GM18511 (cell line): ENCODE measurements around the gene DIAPH2.
"Not testable (repeated sequence)": the region's sequence is repeated elsewhere in the genome, so short reads cannot be mapped to it uniquely, and the experiment has no call there.

ENCODE experiments used
- ATAC-seq: cut with Tn5 transposase; IDR thresholded peaks from one replicate; pipeline ENCODE4 v1.9.1; 2021; ENCODE audit warnings: mild to moderate bottlenecking, moderate library complexity; ENCODE audit not compliant: unreplicated experiment

DIAPH2 gene

GRCh38 chrX:96820935-96821334, 136.3 kb downstream of the DIAPH2 start:
- ATAC-seq: no peak

DNA sequence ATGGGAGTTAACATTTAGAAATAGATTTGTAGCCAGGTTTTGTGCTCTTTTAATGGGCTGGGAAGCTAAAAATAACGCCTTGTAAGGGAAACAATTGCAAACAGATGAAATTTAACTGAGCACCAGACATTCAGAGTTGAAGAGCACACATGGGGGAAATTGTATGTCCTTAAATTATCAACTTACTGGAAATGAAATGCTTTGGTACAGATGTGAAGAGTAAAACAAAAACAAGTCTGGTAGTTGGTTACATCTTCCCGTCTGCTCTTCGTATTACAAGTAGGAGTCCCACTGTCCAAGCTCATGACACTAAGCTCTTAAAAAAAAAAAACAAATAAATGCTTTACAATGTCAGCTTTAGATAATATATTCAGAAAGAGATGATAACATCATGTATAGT, 139.5 kb downstream of the DIAPH2 start:
- ATAC-seq: no peak

- no peak for ATAC-seq
Measured at GRCh38 chrX:96833333-96833732, 148.7 kb downstream of the DIAPH2 start.

DNA sequence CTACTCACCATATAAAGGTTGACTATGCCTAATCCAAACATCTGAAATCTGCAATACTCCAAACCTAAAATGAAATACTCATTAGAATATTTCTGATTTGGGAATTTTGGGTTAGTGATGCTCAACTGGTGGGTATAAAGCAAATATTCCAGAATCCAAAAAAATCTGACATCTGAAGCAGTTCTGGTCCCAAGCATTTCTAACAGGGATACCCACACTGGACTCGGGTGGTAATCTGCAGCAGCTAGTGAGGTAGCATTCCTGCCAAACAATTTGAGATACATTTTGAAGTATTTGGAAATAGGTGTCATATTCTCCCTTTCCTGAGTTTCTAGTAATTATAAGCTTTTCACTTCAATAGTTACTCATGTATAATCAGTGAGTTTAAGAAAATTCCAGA, 149.5 kb downstream of the DIAPH2 start:
- ATAC-seq: no peak

DNA sequence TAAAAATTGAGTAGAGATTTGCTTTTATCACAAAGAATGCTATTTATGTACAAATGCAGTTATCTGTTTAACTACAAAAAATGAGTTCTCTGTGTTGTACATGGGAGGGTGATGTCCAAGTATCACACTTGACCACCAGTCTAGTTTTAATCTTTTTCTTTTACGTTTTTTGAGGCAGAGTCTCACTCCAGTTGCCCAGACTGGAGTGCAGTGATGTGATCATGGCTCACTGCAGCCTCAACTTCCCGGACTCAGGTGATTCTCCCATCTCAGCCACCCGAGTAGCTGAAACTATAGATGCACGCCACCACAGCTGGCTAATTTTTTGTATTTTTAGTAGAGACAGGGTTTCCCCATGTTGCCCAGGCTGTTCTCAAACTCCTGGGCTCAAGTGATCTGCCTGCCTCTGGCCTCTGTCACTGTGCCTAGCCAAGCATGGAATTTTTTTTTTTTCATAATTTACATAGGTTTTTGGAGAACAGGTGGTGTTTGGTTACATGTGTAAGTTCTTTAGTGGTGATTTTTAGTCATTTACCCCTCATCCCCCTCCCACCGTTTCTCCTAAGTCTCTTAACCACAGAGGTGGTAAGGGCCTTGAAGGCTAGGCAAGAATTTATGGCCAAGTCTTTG, 151.1 kb downstream of the DIAPH2 start:
- ATAC-seq: peak; percentile 82

DNA sequence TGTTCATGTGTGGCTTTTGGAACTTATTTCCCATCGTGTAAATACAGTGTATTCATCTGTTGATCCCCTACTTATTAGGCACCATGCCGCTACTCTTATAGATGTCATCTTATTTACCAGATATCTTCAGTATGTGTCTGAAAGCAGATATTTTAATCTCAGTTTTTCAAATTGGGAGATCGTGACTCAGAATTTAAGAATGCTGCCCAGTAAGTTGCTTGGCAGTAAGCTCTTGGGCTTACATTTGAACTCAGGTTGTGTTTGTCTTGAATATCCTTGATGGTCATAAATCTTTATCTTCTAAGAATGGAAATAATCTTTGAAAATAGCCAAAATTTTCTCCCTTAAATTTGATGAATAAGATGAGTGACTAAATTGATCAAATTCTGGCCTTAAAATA, 153.2 kb downstream of the DIAPH2 start:
- ATAC-seq: no peak

DNA sequence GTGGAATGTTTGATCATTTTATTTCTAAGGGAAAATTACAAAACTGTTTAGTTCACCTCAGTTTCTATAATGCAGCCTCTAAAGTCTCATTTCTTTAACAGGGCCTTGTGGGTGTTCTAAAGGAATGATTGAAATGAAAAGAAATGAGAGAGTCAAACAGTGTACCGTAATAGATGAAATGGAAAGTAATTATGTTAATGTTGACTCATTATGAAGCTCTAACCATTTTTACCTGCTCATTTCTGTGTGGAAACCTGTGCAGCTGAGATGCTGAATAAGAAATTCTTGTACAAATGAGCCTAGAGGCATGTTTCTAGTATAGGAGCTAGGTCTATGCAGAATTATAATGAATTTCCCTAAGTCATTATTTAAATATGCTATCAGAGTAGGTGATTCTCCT, 153.9 kb downstream of the DIAPH2 start:
- ATAC-seq: no peak

DNA sequence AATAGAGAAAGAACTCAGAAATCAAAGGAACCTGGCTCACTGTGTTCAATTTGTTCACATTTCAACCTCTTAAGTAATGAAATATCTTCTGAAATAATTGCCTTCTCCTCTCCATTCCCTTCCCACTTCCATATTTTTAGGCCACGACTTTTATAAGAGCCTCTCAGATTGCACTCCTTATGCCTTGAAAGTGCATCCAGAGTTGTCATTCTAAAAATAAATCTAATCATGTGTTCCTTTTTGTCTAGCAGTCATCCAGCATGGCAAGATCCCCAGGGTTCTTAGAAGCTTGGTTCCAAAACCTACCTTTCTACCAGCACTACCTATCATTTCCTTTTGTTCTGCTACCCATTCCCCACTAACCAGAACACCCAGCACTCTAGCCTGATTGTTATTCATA, 156.7 kb downstream of the DIAPH2 start:
- ATAC-seq: no peak

- ATAC-seq: not testable (repeated sequence)
Measured at GRCh38 chrX:96841866-96842265, 157.2 kb downstream of the DIAPH2 start.

- ATAC-seq: no peak
Measured at GRCh38 chrX:96843566-96843965, 158.9 kb downstream of the DIAPH2 start.

- ATAC-seq: no peak
Measured at GRCh38 chrX:96846841-96847240, 162.2 kb downstream of the DIAPH2 start.

- ATAC-seq: not testable (repeated sequence)
Measured at GRCh38 chrX:96859422-96859821, 174.8 kb downstream of the DIAPH2 start.

- peak; percentile 71 for ATAC-seq
Measured at GRCh38 chrX:96861218-96861617, 176.6 kb downstream of the DIAPH2 start.

- no peak for ATAC-seq
Measured at GRCh38 chrX:96861661-96862060, 177.0 kb downstream of the DIAPH2 start.

DNA sequence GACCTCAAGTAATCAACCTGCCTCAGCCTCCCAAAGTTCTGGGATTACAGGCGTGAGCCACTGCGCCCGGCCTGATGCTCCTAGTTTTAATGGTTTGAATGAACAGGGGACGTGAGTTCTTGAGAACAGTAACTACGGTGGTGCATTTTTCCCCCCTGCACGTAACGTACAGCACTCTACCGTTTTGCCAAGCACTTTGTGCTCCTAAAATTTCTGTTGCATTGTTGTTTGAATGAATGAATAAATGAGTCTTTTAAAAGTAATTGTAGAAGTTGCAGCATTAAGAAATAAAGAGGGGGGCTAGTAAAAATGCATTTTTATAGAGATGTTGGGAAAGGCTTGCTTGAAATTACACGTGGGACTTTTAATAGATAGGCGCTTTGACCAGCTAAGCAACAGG, 199.0 kb downstream of the DIAPH2 start, which contains the start of gene RPA4:
Gene RPA4 (plus strand): TSS at position 301 of the 400 bp plus-strand sequence. CDS start 403 bp downstream, outside the sequence.
- no peak for ATAC-seq

- ATAC-seq: no peak
Measured at GRCh38 chrX:96884027-96884426, 199.4 kb downstream of the DIAPH2 start.

DNA sequence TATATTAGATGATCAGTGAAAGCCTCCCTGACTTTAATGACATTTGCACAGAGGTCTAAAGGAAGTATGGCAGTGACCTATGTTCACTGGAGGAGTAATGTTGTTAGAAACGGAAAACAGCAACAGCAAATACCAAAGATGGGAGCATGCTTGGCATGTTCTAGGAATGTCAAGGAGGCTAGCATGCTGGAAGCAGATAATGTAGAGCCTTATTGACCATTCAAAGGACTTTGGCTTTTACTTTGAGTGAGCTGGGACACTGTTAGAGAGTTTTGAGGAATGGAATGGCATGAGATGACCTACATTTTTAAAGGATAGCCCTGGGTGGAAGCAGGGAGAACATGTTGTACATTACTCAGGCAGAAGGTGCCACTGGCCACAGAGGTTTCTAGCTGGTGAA, 205.1 kb downstream of the DIAPH2 start:
- ATAC-seq: no peak

GRCh38 chrX:96906741-96907140, 222.1 kb downstream of the DIAPH2 start:
- no peak for ATAC-seq

DNA sequence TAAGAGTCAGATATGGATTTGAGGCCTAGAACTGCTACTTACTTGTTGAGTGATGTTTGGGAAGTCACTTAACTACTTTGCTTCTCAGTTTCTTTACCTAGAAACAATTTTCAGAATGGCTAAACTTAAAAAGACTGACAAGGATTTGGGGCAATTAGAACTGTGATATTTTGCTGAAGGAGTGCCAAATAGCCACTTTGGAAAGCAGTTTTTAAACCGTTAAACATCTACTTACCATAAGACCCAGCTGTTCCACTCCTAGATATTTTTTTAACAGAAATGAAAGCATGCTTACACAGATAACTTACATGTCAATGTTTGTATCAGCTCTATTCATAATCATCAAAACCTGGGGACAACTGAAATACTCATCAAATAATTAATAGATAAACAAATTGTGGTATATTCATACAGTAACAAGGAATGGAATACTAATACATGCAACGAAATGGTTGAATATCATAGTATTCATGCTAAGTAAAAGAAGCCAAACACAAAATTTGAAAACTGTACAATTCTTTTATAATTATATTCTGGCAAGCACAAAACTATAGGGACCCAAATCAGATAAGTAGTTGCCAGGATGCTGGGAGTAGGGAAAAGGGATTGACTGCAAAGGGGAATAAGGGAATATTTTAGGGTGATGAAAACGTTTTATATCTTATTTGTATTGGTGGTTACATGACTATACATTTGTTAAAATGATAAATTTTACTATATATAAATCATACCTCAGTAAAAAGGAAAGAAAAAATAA, 223.1 kb downstream of the DIAPH2 start:
- ATAC-seq: no peak

GRCh38 chrX:96909291-96909690, 224.6 kb downstream of the DIAPH2 start:
- ATAC-seq: no peak

DNA sequence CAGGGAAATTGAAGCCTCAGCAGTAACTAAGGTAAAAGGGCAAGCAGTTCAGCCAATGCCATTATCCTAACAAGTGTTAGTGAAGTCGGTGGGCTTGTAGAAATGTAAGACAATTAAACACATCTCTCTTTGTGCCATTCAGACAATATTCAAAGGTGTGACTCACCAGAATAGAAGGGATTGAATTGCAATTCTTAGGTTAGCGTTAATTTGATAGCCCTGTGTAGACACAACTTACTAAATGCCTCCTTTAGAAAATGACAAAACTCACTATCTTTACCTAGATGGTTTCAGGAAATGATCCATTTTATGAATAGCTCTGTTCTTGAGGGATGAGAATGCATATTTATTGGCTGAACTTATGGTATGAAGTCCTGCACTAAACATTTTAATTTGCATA, 234.2 kb downstream of the DIAPH2 start:
- ATAC-seq: no peak

GRCh38 chrX:96919672-96920071, 235.0 kb downstream of the DIAPH2 start:
- no peak for ATAC-seq
